ENCODE data around the gene GPR137. TPM values are rescaled to one million over a fixed set of nuclear protein-coding genes. Genes with fewer than 3 reads are reported as not detected.

The GPR137 gene
- total RNA-seq, 4 donors from 2014 or later: 6.4 to 35.2 (median 27.4) TPM

DNA sequence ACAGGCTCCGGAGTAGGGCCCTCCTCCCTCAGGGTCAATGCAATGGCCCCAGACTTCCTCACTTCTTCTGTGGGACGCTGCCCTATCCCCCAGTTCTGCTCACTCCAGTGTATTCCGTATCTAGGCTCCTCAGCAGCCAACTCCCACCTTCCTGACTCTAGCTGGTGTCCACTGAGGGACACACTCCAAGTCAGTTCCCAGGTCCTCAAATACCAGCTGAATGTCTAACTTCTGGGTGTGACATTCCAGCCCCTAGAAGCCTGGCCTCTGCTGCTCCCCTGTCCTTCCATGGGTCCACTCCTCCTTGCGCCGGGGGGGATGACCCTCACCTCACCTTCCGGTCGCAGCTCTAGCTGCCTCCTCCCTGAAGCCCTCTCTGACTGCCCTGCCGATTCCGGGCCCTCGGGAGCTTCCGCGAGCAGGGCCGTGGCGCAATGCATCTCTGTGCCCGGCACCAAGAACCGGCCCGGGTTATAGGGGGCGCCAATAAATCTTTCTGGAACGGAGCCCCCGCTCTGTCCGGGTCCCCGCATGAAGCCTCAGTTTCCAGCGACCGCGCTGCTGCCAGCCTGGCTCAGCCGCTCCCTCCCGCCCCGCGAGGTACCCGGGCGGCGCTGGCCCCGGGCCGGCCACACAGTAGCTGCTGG, 16.6 kb upstream of the GPR137 start:
- no peaks in the 10 kb centered on the region for H3K9me3 ChIP-seq
- no peaks in the 10 kb centered on the region for H3K27me3 ChIP-seq
- intact Hi-C loops (cut with DNase I; ENCODE audit: low total_unique reads): no loop called here
- H3K27ac ChIP-seq: peak overlapping the region; percentile 97 to 99 (median 98)
- TF ChIP-seq POLR2A (IDR thresholded peaks at IDR 0.05): no peak
- TF ChIP-seq, protein P1, sequence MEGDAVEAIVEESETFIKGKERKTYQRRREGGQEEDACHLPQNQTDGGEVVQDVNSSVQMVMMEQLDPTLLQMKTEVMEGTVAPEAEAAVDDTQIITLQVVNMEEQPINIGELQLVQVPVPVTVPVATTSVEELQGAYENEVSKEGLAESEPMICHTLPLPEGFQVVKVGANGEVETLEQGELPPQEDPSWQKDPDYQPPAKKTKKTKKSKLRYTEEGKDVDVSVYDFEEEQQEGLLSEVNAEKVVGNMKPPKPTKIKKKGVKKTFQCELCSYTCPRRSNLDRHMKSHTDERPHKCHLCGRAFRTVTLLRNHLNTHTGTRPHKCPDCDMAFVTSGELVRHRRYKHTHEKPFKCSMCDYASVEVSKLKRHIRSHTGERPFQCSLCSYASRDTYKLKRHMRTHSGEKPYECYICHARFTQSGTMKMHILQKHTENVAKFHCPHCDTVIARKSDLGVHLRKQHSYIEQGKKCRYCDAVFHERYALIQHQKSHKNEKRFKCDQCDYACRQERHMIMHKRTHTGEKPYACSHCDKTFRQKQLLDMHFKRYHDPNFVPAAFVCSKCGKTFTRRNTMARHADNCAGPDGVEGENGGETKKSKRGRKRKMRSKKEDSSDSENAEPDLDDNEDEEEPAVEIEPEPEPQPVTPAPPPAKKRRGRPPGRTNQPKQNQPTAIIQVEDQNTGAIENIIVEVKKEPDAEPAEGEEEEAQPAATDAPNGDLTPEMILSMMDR (IDR thresholded peaks at IDR 0.05): no peak
- no peak for TF ChIP-seq EP300 (IDR thresholded peaks at IDR 0.05; ENCODE audit: low read depth)
- TF ChIP-seq POLR2AphosphoS5 (IDR thresholded peaks at IDR 0.05): no peak
- in situ Hi-C loops (cut with MboI; ENCODE audit: low pct_ligation_motif_present in 1 of 4, low pct_unique_long_range_greater_than_20kb in 1 of 4, low sequenced_read_pairs in 3 of 4): no loop called here
- peak; percentile 75 for DNase-seq
- H3K4me1 ChIP-seq: peaks cover 10 to 48% (median 39%) of the 10 kb centered on the region in 4 donors
- H3K36me3 ChIP-seq: peaks cover 0 to 8% (median 3%) of the 10 kb centered on the region in 4 donors
- peak overlapping the region; percentile 51 to 85 (median 66) for H3K4me3 ChIP-seq
- 0% methylated on average over 26 of the region's 34 CpGs; no CpG with 5 or more reads in 1 of the 2 donors for WGBS, 2 donors (ENCODE audit: low coverage in 1 of 2)

DNA sequence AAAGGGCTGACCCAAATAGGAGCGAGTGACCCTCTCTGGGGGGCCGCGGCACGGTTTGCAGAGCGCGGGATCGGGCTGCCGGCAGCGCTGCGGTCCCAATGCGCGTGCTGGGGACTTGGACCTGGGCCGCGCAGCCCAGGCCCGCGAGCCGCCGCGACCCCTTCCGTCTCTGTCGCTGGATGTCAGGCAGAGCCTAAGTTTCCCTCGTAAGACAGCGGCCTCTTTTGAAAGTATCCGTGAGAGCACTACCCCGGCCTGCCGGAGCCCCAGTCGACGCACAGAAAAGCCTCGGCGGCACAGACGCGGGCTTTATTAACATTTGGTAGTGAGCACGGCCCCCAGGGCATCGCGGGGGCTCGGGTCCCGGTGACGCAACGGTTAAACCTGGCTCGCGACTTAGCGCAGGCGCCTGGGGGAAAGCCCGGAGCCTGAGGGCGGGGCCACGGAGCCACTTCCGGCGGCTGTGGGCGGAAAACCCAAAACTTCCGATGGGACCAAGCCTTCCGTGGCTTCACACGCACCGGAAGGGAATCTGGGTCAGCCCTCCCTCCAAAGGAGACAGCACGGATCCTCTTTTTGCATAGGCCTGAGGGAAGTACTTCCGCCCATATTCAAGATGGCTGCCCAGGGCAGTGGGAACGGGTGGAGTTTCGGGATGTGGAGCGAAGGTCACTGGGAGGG, 16.0 kb upstream of the GPR137 start:
- H3K9me3 ChIP-seq: no peaks in the 10 kb centered on the region
- H3K4me1 ChIP-seq: peaks cover 10 to 52% (median 40%) of the 10 kb centered on the region in 4 donors
- peak; percentile 98 for DNase-seq
- H3K36me3 ChIP-seq: peaks cover 0 to 8% (median 3%) of the 10 kb centered on the region in 4 donors
- intact Hi-C loops (cut with DNase I; ENCODE audit: low total_unique reads) (no loop called here), in situ Hi-C loops (cut with MboI; ENCODE audit: low pct_ligation_motif_present in 1 of 4, low pct_unique_long_range_greater_than_20kb in 1 of 4, low sequenced_read_pairs in 3 of 4) (no loop called here)
- peak overlapping the region; percentile 97 to 99 (median 98) for H3K27ac ChIP-seq
- WGBS, 2 donors (ENCODE audit: low coverage in 1 of 2): 1% methylated on average over 44 of the region's 58 CpGs; no CpG with 5 or more reads in 1 of the 2 donors
- no peaks in the 10 kb centered on the region for H3K27me3 ChIP-seq
- TF ChIP-seq EP300 (IDR thresholded peaks at IDR 0.05; ENCODE audit: low read depth): no peak
- TF ChIP-seq, protein P1 (IDR thresholded peaks at IDR 0.05): peak in 1 of 5 experiments; percentile 9
- TF ChIP-seq POLR2A (IDR thresholded peaks at IDR 0.05): peak; percentile 66
- TF ChIP-seq POLR2AphosphoS5 (IDR thresholded peaks at IDR 0.05): peak; percentile 76 to 96 (median 84)
- peak overlapping the region; percentile 51 to 85 (median 66) for H3K4me3 ChIP-seq

DNA sequence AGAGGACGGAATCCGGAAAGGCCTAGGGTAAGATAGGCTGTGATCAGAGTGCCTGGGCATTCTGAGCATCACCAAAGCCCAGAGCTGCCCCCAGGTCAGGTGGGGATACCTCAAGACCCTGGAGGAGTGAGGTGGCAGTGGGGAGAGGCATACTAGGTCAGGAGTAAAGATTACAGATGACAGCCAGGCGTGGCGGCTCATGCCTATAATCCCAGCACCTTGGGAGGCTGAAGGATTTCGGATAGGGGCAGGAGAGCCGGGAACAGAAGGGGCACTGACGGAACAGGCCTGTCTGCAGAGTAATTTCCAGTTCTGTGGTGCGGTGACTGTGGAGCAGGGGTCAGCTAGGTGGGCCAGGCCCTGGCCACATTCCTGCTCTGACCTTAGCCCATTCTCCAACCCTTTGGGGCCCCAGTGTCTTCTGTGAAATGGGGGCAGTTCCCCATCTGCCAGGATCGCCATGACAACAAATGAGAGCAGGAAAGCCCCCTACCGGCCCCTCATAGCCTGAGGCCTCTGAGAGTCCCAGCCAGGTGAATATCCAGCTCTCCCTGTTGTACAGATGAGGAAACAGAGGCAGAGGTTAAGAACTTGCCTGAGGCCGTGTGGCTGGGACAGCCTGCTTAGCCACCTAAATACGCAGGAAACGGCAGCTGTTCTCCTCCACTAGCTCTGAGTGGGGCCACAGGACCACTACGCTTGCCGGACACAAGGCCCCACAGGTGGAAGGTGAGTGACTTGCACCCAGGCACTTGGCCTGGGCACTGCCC, 10.4 kb upstream of the GPR137 start:
- no peaks in the 10 kb centered on the region for H3K9me3 ChIP-seq
- peaks cover 0 to 13% (median 4%) of the 10 kb centered on the region in 4 donors for H3K36me3 ChIP-seq
- intact Hi-C loops (cut with DNase I; ENCODE audit: low total_unique reads): no loop called here
- in situ Hi-C loops (cut with MboI; ENCODE audit: low pct_ligation_motif_present in 1 of 4, low pct_unique_long_range_greater_than_20kb in 1 of 4, low sequenced_read_pairs in 3 of 4): no loop called here
- H3K27ac ChIP-seq: peak overlapping the region in 3 of 4 donors; percentile 24 to 96 (median 95)
- whole genome bisulfite sequencing, 2 donors (ENCODE audit: low coverage in 1 of 2): 93% methylated on average over 15 of the region's 15 CpGs; no CpG with 5 or more reads in 1 of the 2 donors
- no peak overlapping the region for H3K4me3 ChIP-seq
- H3K27me3 ChIP-seq: no peaks in the 10 kb centered on the region
- H3K4me1 ChIP-seq: peaks cover 0 to 49% (median 31%) of the 10 kb centered on the region in 4 donors
- TF ChIP-seq EP300 (IDR thresholded peaks at IDR 0.05; ENCODE audit: low read depth) (no peak), POLR2AphosphoS5 (IDR thresholded peaks at IDR 0.05) (no peak)
- TF ChIP-seq, protein P1 (IDR thresholded peaks at IDR 0.05): no peak
- no peak for DNase-seq

DNA sequence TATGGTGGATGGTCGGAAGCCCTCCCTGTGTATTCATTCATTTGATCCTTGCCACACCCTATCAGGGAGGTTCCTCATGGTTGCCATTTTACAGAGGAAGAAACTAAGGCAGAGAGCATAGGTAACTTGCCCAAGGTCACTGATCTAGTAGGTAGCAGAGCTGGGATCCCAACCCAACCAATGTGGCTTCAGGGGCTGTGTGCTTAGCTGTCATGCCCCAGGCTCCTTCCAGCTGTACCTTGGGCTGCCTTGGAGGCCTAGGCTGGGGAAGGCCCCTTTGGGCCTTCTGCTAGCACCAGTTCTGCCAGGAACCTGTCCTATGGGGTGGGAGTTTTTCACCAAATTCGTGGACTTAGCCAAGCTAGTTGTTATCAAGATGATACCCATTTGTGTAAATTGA, 9.8 kb upstream of the GPR137 start:
- 78 to 100% methylated on average over 1 to 2 of the region's 2 CpGs for WGBS, 2 donors (ENCODE audit: low coverage in 1 of 2)
- DNase-seq: no peak
- Histone ChIP-seq H3K27ac (peak overlapping the region in 2 of 4 donors; percentile 33 to 95), H3K27me3 (no peaks in the 10 kb centered on the region), H3K4me3 (no peak overlapping the region), H3K36me3 (peaks cover 0 to 13% (median 4%) of the 10 kb centered on the region in 4 donors), H3K4me1 (peaks cover 0 to 49% (median 31%) of the 10 kb centered on the region in 4 donors), H3K9me3 (no peaks in the 10 kb centered on the region)
- in situ Hi-C loops (cut with MboI; ENCODE audit: low pct_ligation_motif_present in 1 of 4, low pct_unique_long_range_greater_than_20kb in 1 of 4, low sequenced_read_pairs in 3 of 4): no loop called here
- TF ChIP-seq POLR2AphosphoS5 (IDR thresholded peaks at IDR 0.05): no peak
- TF ChIP-seq, protein P1 (IDR thresholded peaks at IDR 0.05): no peak
- TF ChIP-seq POLR2A (IDR thresholded peaks at IDR 0.05): no peak
- no peak for TF ChIP-seq EP300 (IDR thresholded peaks at IDR 0.05; ENCODE audit: low read depth)
- intact Hi-C loops (cut with DNase I; ENCODE audit: low total_unique reads): no loop called here

All from transverse colon (tissue), 4 donors.